Liver (tissue), 9 donors: Measurements from ENCODE around the gene LASP1. TPM values are rescaled to one million over a fixed set of nuclear protein-coding genes. Genes with fewer than 3 reads are reported as not detected.

Experiments
- DNase-seq: peaks from one replicate; pipeline ENCODE4 v3.0.0-alpha.2; 2017; ENCODE audit warnings: low spot score
- H3K27ac ChIP-seq, 2 donors: one replicate each; pipeline ENCODE4 v1.7.0; 2013; ENCODE audit warnings: inconsistent platforms in 2 of 2, low read length in 2 of 2, control low read depth in 1 of 2, low read depth in 1 of 2, mild to moderate bottlenecking in 1 of 2
- H3K27me3 ChIP-seq, 4 donors: one replicate each; pipeline versions ENCODE4 v1.6.1 to v1.7.0; 2013; ENCODE audit warnings: low read length in 3 of 4, inconsistent platforms in 1 of 4, mild to moderate bottlenecking in 1 of 4, moderate library complexity in 1 of 4; ENCODE audit not compliant: control insufficient read depth in 4 of 4, insufficient read depth in 4 of 4
- H3K36me3 ChIP-seq, 4 donors: one replicate each; pipeline versions ENCODE4 v1.6.1 to v1.7.0; 2013; ENCODE audit warnings: low read length in 3 of 4, mild to moderate bottlenecking in 3 of 4, low read depth in 1 of 4, moderate library complexity in 1 of 4; ENCODE audit not compliant: control insufficient read depth in 4 of 4, insufficient read depth in 3 of 4
- H3K4me1 ChIP-seq, 4 donors: one replicate each; pipeline versions ENCODE4 v1.6.1 to v1.7.0; 2013; ENCODE audit warnings: low read length in 3 of 4, mild to moderate bottlenecking in 3 of 4, moderate library complexity in 1 of 4; ENCODE audit not compliant: control insufficient read depth in 4 of 4, insufficient read depth in 4 of 4
- H3K4me3 ChIP-seq, 3 donors: one replicate each; pipeline versions ENCODE4 v1.6.1 to v1.7.0; 2013; ENCODE audit warnings: low read length in 3 of 3, control low read depth in 1 of 3, low read depth in 1 of 3, mild to moderate bottlenecking in 1 of 3
- H3K9ac ChIP-seq, 2 donors: one replicate each; pipeline ENCODE4 v1.7.0; 2013; ENCODE audit warnings: low read length in 2 of 2, mild to moderate bottlenecking in 2 of 2, moderate library complexity in 2 of 2, control low read depth in 1 of 2, low read depth in 1 of 2
- H3K9me3 ChIP-seq, 4 donors: one replicate each; pipeline versions ENCODE4 v1.6.1 to v1.7.0; 2013; ENCODE audit warnings: low read length in 3 of 4; ENCODE audit not compliant: control insufficient read depth in 4 of 4
- ATF3 ChIP-seq: IDR thresholded peaks from 2 replicates; pipeline ENCODE4 v1.6.1; 2016; ENCODE audit warnings: antibody characterized with exemption
- CTCF ChIP-seq: fragments of 150-350 bp; IDR thresholded peaks from 2 replicates; pipeline ENCODE4 v1.5.1; 2017; ENCODE audit warnings: improper control_type of control experiment, low read depth, low read length; ENCODE audit not compliant: missing input control
- EGR1 ChIP-seq, 2 donors: IDR thresholded peaks; 2 replicates each; pipeline ENCODE4 v1.6.1; 2016 to 2018; ENCODE audit warnings: antibody characterized with exemption in 2 of 2, low read depth in 2 of 2
- FOXA1 ChIP-seq: IDR thresholded peaks from 2 replicates; pipeline ENCODE4 v1.6.1; 2016; ENCODE audit warnings: antibody characterized with exemption
- FOXA2 ChIP-seq: IDR thresholded peaks from 2 replicates; pipeline ENCODE4 v1.6.1; 2016; ENCODE audit warnings: antibody characterized with exemption
- GABPA ChIP-seq, 2 donors: IDR thresholded peaks in 1 of 2; conservative IDR thresholded peaks in 1 of 2; 2 replicates each; pipeline ENCODE4 v1.6.1; 2016; ENCODE audit warnings: antibody characterized with exemption in 2 of 2, mild to moderate bottlenecking in 1 of 2, moderate library complexity in 1 of 2
- HNF4A ChIP-seq, 2 donors: conservative IDR thresholded peaks; 2 replicates each; pipeline ENCODE4 v1.6.1; 2016; ENCODE audit warnings: antibody characterized with exemption in 2 of 2, mild to moderate bottlenecking in 2 of 2
- HNF4G ChIP-seq: IDR thresholded peaks from 2 replicates; pipeline ENCODE4 v1.6.1; 2016; ENCODE audit warnings: antibody characterized with exemption
- MAX ChIP-seq: IDR thresholded peaks from 2 replicates; pipeline ENCODE4 v1.6.1; 2016; ENCODE audit warnings: antibody characterized with exemption
- NR2F2 ChIP-seq: IDR thresholded peaks from 2 replicates; pipeline ENCODE4 v1.6.1; 2016; ENCODE audit warnings: antibody characterized with exemption
- RAD21 ChIP-seq, 2 donors: IDR thresholded peaks; 2 replicates each; pipeline ENCODE4 v1.6.1; 2016; ENCODE audit warnings: antibody characterized with exemption in 2 of 2, mild to moderate bottlenecking in 2 of 2
- REST ChIP-seq: IDR thresholded peaks from 2 replicates; pipeline ENCODE4 v1.6.1; 2016; ENCODE audit warnings: antibody characterized with exemption, mild to moderate bottlenecking
- RXRA ChIP-seq, 2 donors: IDR thresholded peaks; 2 replicates each; pipeline ENCODE4 v1.6.1; 2017 to 2018; ENCODE audit warnings: antibody characterized with exemption in 2 of 2, mild to moderate bottlenecking in 1 of 2
- SP1 ChIP-seq: IDR thresholded peaks from 2 replicates; pipeline ENCODE4 v1.6.1; 2018; ENCODE audit warnings: antibody characterized with exemption, mild to moderate bottlenecking
- TAF1 ChIP-seq: conservative IDR thresholded peaks from 2 replicates; pipeline ENCODE4 v1.6.1; 2016; ENCODE audit warnings: antibody characterized with exemption, mild to moderate bottlenecking
- YY1 ChIP-seq: IDR thresholded peaks from 2 replicates; pipeline ENCODE4 v1.6.1; 2016; ENCODE audit warnings: antibody characterized with exemption, mild to moderate bottlenecking
- ZBTB33 ChIP-seq: IDR thresholded peaks from 2 replicates; pipeline ENCODE4 v1.6.1; 2016; ENCODE audit warnings: antibody characterized with exemption
- WGBS: extraction: QIAGEN DNeasy Blood & Tissue Kit; methylation state at CpG from one replicate; pipeline ENCODE4 v1.1.7; 2013; 5-methylcytosine and 5-hydroxymethylcytosine counted together
- polyA plus RNA-seq, 2 donors: library from polyadenylated mRNA; stranded (reverse) in 1 of 2; unstranded in 1 of 2; fragments of 200-250 nt in 1 of 2; fragments of >200 nt in 1 of 2; fragmentation: Nextera tagmentation in 1 of 2; extraction: Ambion mirVana in 1 of 2; gene quantifications; one replicate each; pipeline versions ENCODE4 v1.2.1 to v1.2.3, GENCODE V29; 2013 to 2015
- total RNA-seq, 2 donors: library from RNA; depleted of rRNA; stranded (reverse); fragments of >200 nt; gene quantifications; one replicate each; pipeline ENCODE4 v1.2.3, GENCODE V29; 2014
- donor health status: healthy.
- donor health status: healthy.
- donor health status: healthy.
- donor health status: healthy.
- donor health status: healthy.

The LASP1 gene
- total and polyA plus RNA-seq, 4 donors, result 18.2 to 77.7 (median 68.4) TPM

GRCh38 chr17:38907930-38908675, 38.2 kb downstream of the LASP1 start:
- no peak for DNase-seq
- H3K4me3 ChIP-seq, result no peak overlapping the region
- no peaks in the 10 kb centered on the region for H3K27me3 ChIP-seq
- peaks cover 8 to 24% (median 20%) of the 10 kb centered on the region in 4 donors for H3K4me1 ChIP-seq
- H3K9me3 ChIP-seq, result no peaks in the 10 kb centered on the region
- WGBS, result 79% methylated on average over 15 of the region's 15 CpGs
- TF ChIP-seq FOXA1, result no peak
- TF ChIP-seq ATF3, result no peak
- TF ChIP-seq YY1, result no peak
- TF ChIP-seq SP1, result no peak
- no peak for TF ChIP-seq EGR1 (IDR thresholded peaks at IDR 0.05; ENCODE audit: low read depth in 2 of 2)
- no peak for TF ChIP-seq MAX
- no peak for TF ChIP-seq RAD21 (IDR thresholded peaks at IDR 0.05)
- no peak for TF ChIP-seq HNF4A (conservative IDR thresholded peaks at IDR 0.05)
- no peak for TF ChIP-seq NR2F2
- no peak for TF ChIP-seq TAF1
- no peak for TF ChIP-seq HNF4G
- no peak for TF ChIP-seq ZBTB33
- no peak for TF ChIP-seq FOXA2
- TF ChIP-seq RXRA (IDR thresholded peaks at IDR 0.05), result no peak
- TF ChIP-seq GABPA (IDR thresholded peaks at IDR 0.05 in 1 of 2, conservative IDR thresholded peaks at IDR 0.05 in 1 of 2), result no peak
- TF ChIP-seq CTCF, result no peak
- no peak for TF ChIP-seq REST
- no peak overlapping the region for H3K9ac ChIP-seq
- peaks cover 4 to 9% (median 5%) of the 10 kb centered on the region in 4 donors for H3K36me3 ChIP-seq
- peak overlapping the region in 1 of 2 donors; percentile 28 for H3K27ac ChIP-seq
